Thoracic aorta (tissue), 2 donors: ENCODE data around the gene SNAPC4. TPM values are rescaled to one million over a fixed set of nuclear protein-coding genes. Genes with fewer than 3 reads are reported as not detected.

ENCODE experiments used
- ATAC-seq: fragments of 150-250 bp; one replicate; pipeline ENCODE4 v1.8.0; 2017; ENCODE audit warnings: low read depth; ENCODE audit not compliant: insufficient number of reproducible peaks, low FRiP score
- DNase-seq: peaks from one replicate; pipeline ENCODE4 v3.0.0-alpha.2; 2020; ENCODE audit warnings: low spot score
- H3K27ac ChIP-seq, 2 donors: fragments of 200-600 bp; sonication (generic); 1 replicate in 1 of 2; 2 replicates in 1 of 2; pipeline ENCODE4 v1.5.1; 2016; ENCODE audit warnings: mild to moderate bottlenecking in 2 of 2, moderate library complexity in 2 of 2
- H3K27me3 ChIP-seq: fragments of 200-600 bp; sonication (generic); replicated peaks from 2 replicates; pipeline ENCODE4 v1.6.0; 2016; ENCODE audit warnings: mild to moderate bottlenecking; ENCODE audit not compliant: insufficient read depth
- H3K36me3 ChIP-seq: fragments of 200-600 bp; sonication (generic); one replicate; pipeline ENCODE4 v1.5.1; 2016
- H3K4me1 ChIP-seq, 2 donors: fragments of 200-600 bp; sonication (generic); 1 replicate in 1 of 2; 2 replicates in 1 of 2; pipeline versions ENCODE4 v1.5.1 to v1.6.0; 2016; ENCODE audit warnings: low read depth in 2 of 2, mild to moderate bottlenecking in 1 of 2; ENCODE audit not compliant: control insufficient read depth in 1 of 2
- H3K4me3 ChIP-seq: fragments of 200-600 bp; sonication (generic); 2 replicates; pipeline ENCODE4 v1.5.1; 2016; ENCODE audit warnings: mild to moderate bottlenecking
- H3K9me3 ChIP-seq: fragments of 200-600 bp; sonication (generic); 2 replicates; pipeline ENCODE4 v1.5.1; 2016
- CTCF ChIP-seq: fragments of 200-600 bp; sonication (generic); IDR thresholded peaks from one replicate; pipeline ENCODE4 v1.5.1; 2019; ENCODE audit warnings: antibody characterized with exemption
- total RNA-seq, 2 donors: library from RNA; depleted of rRNA; stranded (reverse); fragments of >200 nt; gene quantifications; one replicate each; pipeline versions ENCODE4 v1.1.0 to v1.2.3, GENCODE V29; 2016

Gene SNAPC4
- total RNA-seq, 2 donors from 2014 or later, result 8.0 to 8.5 TPM

GRCh38 chr9:136366826-136367225 is 33.1 kb downstream of the SNAPC4 start:
- DNase-seq, result no peak
- H3K9me3 ChIP-seq, result no peaks in the 10 kb centered on the region
- H3K27me3 ChIP-seq, result no peaks in the 10 kb centered on the region
- H3K27ac ChIP-seq, result no peak overlapping the region
- H3K4me3 ChIP-seq, result no peak overlapping the region
- TF ChIP-seq CTCF, result no peak
- peaks cover 5 to 16% of the 10 kb centered on the region in 2 donors for H3K4me1 ChIP-seq
- no peak for ATAC-seq
- H3K36me3 ChIP-seq, result no peaks in the 10 kb centered on the region

- no peak for DNase-seq
- Histone ChIP-seq H3K27me3 (no peaks in the 10 kb centered on the region), H3K27ac (no peak overlapping the region), H3K9me3 (no peaks in the 10 kb centered on the region), H3K4me1 (peaks cover 5 to 18% of the 10 kb centered on the region in 2 donors), H3K4me3 (no peak overlapping the region), H3K36me3 (no peaks in the 10 kb centered on the region)
- no peak for ATAC-seq
- TF ChIP-seq CTCF, result no peak
Observed at GRCh38 chr9:136365775-136366222, 34.2 kb downstream of the SNAPC4 start.

- DNase-seq, result no peak
- Histone ChIP-seq H3K27me3 (no peaks in the 10 kb centered on the region), H3K4me3 (no peak overlapping the region), H3K27ac (no peak overlapping the region), H3K4me1 (peaks cover 5 to 21% of the 10 kb centered on the region in 2 donors), H3K36me3 (no peaks in the 10 kb centered on the region), H3K9me3 (no peaks in the 10 kb centered on the region)
- no peak for TF ChIP-seq CTCF
- ATAC-seq, result no peak
Observed at GRCh38 chr9:136364942-136365774, 34.8 kb downstream of the SNAPC4 start.

GRCh38 chr9:136363949-136364748 is 35.8 kb downstream of the SNAPC4 start:
- no peaks in the 10 kb centered on the region for H3K36me3 ChIP-seq
- DNase-seq (no peak), ATAC-seq (no peak)
- no peak overlapping the region for H3K27ac ChIP-seq
- peak overlapping the region; percentile 86 for H3K4me3 ChIP-seq
- no peaks in the 10 kb centered on the region for H3K9me3 ChIP-seq
- H3K4me1 ChIP-seq, result peaks cover 5 to 21% of the 10 kb centered on the region in 2 donors
- no peaks in the 10 kb centered on the region for H3K27me3 ChIP-seq
- TF ChIP-seq CTCF, result peak; percentile 8
